Fibroblast of mammary gland (primary cell): ENCODE measurements around the gene TOM1L2.

Experiments
- DNase-seq: peaks from one replicate; pipeline ENCODE4 v3.0.0-alpha.2; 2010; ENCODE audit warnings: low read depth
- H3K4me3 ChIP-seq: 2 replicates; pipeline ENCODE4 v1.5.1; 2011; ENCODE audit warnings: low read depth, mild to moderate bottlenecking, low read length, moderate library complexity; ENCODE audit not compliant: control insufficient read depth
- CTCF ChIP-seq: conservative IDR thresholded peaks from 2 replicates; pipeline ENCODE4 v1.5.1; 2011; ENCODE audit warnings: low read depth, low read length, inconsistent platforms; ENCODE audit not compliant: control insufficient read depth, insufficient read depth

Gene TOM1L2

GRCh38 chr17:17845046-17845775, 127.0 kb downstream of the TOM1L2 start:
- DNase-seq = no peak
- H3K4me3 ChIP-seq = no peak overlapping the region
- TF ChIP-seq CTCF = no peak

GRCh38 chr17:17844500-17844899, 127.7 kb downstream of the TOM1L2 start:
- TF ChIP-seq CTCF = no peak
- DNase-seq = no peak
- no peak overlapping the region for H3K4me3 ChIP-seq

DNA sequence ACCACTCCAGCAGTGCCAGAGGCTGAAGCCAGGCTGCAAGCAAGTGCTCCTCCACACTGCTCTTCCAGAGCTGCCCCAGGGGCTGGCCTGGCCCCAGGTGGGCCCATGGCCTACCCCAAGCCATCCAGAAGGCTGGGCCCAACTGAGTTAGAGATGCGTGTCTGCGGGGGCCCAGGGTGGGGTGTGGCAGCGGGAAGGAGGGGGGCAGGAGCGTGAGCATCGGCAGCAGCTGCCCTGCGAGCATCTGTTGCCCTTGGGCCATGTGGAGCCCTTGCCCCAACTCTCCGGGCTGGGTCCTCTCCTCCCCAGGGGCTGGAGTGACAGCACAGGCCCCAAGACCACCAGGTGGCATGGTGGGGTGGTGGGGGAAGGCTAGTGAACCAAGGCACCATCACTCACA, 128.1 kb downstream of the TOM1L2 start:
- TF ChIP-seq CTCF = no peak
- DNase-seq = no peak
- H3K4me3 ChIP-seq = no peak overlapping the region

- TF ChIP-seq CTCF = no peak
- no peak overlapping the region for H3K4me3 ChIP-seq
- no peak for DNase-seq
Observed at GRCh38 chr17:17843096-17843495, 129.1 kb downstream of the TOM1L2 start.

GRCh38 chr17:17842111-17842876, 129.9 kb downstream of the TOM1L2 start:
- no peak for TF ChIP-seq CTCF
- H3K4me3 ChIP-seq = no peak overlapping the region
- DNase-seq = no peak

GRCh38 chr17:17841601-17842025, 130.6 kb downstream of the TOM1L2 start:
- no peak for TF ChIP-seq CTCF
- H3K4me3 ChIP-seq = no peak overlapping the region
- no peak for DNase-seq
